GM12801 (cell line): Measurements from ENCODE around the gene KIF5A.

Experiments used
- TF ChIP-seq, protein P1 (sequence below): IDR thresholded peaks from one replicate; pipeline ENCODE4 v1.5.1; 2011; ENCODE audit warnings: control low read depth; ENCODE audit not compliant: insufficient read length; ENCODE audit errors: extremely low read depth

KIF5A gene

DNA sequence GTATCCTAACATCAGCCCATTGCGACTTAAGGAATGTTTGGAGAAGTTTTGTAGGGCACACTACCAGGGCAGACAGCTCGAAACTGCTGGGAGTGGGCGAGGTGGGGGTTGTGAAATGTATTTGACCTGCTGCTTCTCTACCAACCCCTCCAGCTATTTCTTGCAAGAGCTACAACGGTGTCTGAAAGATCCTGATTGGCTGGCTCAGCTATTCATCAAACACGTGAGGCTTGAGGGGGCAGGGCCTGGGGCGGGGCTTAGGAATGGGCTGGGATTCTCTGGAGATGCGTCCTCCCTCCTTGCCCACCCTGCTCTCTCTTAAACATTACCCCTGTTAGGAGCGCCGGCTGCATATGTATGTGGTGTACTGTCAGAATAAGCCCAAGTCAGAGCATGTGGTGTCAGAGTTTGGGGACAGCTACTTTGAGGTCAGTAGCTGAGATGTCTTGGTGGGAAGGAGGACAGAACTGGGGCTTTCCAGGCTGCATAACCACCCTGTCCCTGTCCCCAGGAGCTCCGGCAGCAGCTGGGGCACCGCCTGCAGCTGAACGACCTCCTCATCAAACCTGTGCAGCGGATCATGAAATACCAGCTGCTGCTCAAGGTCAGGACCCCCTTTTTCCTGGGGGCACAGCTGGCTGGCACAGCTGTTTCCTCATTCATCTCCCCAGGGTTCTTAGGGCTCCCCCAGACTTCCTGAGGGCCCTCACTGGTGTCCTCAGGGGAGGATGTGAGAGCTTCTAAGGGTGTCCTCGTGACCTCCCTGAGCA, 64.5 kb downstream of the KIF5A start:
- TF ChIP-seq, protein P1, sequence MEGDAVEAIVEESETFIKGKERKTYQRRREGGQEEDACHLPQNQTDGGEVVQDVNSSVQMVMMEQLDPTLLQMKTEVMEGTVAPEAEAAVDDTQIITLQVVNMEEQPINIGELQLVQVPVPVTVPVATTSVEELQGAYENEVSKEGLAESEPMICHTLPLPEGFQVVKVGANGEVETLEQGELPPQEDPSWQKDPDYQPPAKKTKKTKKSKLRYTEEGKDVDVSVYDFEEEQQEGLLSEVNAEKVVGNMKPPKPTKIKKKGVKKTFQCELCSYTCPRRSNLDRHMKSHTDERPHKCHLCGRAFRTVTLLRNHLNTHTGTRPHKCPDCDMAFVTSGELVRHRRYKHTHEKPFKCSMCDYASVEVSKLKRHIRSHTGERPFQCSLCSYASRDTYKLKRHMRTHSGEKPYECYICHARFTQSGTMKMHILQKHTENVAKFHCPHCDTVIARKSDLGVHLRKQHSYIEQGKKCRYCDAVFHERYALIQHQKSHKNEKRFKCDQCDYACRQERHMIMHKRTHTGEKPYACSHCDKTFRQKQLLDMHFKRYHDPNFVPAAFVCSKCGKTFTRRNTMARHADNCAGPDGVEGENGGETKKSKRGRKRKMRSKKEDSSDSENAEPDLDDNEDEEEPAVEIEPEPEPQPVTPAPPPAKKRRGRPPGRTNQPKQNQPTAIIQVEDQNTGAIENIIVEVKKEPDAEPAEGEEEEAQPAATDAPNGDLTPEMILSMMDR, result no peak

DNA sequence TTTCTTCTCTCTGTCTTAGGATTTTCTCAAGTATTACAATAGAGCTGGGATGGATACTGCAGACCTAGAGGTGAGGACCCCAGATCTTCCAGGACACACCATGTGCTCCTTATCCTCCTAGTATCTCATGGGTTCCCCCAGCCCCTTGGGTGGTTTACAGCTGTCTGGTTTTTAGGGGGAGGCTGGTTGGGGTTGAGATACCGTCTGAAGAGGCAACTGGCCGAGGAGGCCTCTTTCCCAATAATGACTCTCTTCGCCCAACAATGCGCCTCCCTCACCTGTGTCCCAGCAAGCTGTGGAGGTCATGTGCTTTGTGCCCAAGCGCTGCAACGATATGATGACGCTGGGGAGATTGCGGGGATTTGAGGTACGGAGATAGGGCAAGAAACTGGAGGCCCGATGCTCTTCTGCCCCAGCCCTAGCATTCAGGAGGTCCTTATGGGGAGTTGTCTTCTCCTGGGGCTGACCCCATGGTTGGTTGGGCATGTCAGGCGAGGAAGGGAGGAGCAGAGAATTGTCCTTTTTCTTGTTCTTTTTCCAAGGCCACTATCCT, 65.2 kb downstream of the KIF5A start:
- TF ChIP-seq, protein P1, result no peak

DNA sequence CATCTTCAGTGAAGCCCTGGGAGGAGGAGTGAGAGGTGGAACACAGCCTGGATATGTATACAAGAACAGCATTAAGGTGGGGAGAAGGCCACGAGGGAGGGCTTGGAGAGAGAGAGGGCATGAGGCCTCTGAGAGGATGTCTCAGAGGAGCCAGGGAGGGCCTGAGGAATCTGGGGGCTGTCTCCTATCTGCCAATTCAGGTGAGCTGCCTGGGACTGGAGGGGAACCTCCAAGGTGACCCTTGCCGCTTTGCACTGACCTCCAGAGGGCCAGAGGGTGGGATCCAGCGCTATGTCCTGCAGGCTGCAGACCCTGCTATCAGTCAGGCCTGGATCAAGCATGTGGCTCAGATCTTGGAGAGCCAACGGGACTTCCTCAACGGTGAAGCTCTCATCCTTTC, 65.8 kb downstream of the KIF5A start:
- TF ChIP-seq, protein P1, result no peak

DNA sequence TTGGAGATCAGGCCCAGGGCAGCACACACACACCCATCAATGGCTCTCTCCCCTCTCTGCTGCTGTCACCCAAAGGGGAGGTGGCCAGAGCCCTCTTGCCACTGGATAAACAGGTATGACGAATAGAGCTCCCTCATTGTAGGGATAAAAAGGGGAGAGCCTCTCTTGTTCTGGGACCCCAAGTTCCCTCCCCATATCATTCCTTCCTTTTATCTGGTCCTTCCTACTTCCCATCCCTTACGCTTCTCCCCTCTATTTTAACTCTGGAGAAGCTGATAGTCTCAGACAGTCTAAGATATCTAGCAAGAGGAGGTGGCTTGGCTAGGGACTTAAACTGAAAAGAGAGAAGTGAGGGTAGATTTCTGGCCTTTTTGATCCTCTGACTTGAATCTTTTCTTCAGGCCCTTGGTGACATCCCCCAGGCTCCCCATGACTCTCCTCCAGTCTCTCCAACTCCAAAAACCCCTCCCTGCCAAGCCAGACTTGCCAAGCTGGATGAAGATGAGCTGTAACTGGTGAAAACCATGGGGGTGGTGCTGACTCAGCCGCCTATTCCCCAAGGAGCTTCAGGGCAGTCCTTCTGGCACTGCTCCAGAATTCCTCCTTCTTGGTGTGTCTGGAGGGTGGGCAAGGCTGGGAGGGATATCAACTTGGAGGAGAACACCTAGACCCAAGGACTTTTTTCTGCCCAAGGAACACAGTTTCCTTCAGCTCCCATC, 66.7 kb downstream of the KIF5A start:
- TF ChIP-seq, protein P1, result no peak

DNA sequence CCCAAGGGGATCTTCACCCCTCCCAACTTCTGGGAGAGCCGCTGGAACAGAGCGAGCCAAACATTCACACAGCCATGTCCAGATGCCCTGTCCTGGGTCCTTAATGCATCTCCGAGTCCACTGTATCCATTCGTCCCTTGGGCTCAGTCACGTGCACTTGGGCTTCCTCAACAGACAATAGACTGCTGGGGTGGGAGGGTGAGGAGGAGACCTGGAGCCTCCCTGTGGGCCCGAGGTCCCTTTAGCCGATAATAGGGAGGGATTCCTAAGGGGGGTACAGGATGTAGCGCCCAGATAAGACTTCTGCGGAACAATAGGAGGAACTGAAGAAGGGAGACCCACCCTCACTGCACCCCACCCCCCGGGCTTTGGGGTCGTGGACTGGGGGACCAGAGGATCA, 68.1 kb downstream of the KIF5A start:
- TF ChIP-seq, protein P1, result no peak

DNA sequence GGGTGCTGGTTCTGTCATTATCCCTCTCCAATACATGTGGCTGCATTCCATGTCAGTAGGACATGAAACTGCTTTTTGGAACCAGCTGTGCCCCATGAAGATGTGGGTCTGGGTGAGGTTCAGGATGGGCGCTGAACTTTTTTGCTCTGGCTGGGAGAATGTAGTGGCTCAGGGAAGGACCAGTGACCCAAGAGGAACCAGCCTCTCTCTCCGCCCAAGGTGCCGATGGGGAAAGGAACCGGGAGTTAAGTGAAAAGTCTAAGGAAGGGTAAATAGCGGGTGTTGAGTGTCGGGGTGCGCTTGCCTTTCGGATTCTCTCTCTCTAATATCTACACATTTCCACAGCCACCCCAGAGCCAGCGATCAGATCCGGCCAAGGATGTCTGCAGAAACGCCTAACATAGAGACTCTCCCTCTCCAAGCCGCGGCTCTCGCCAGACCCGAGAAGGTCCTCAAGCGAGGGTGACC, 69.2 kb downstream of the KIF5A start:
- TF ChIP-seq, protein P1, result no peak

DNA sequence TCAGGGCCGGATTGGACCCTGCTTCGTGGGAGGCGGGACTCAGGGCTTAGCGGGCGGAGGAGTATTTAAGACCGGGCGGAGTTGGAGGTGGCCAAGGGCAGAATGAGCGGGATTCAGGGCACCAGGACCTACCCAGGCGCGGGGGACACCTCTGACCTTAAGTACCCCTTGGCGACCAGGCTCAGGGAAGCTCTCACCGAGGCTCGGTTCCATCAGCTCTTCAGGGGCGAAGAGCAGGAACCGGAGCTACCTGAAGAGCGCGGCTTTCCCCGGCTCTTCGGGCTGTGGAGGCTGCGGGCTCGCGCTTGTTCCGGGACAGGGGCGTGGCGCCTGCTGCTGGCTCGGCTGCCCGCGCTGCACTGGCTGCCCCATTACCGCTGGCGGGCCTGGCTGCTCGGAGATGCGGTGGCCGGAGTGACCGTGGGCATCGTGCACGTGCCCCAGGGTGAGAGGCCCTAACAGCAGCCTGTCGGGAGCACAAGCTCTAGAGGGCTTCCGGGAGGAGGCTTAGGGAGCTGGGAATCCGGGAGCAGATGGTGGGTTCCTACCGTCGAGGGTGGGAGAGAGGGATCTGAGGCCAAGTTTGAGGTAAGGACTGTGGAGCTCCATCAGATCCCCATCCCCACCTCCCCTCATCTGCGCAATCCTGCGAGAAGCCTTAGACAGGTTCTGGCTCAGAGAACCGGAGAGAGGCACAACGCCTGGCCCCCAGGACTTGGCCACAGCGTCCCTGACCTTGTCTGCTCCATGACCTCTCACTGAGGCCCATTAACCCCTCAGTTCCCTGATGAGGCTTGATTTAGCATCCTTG, 69.8 kb downstream of the KIF5A start:
- TF ChIP-seq, protein P1, result no peak
